AML-193 (cell line): ENCODE data around the gene C11orf21.
"Not testable (repeated sequence)": the region's sequence is repeated elsewhere in the genome, so short reads cannot be mapped to it uniquely, and the experiment has no call there.

Source experiments
- DNase-seq, 2 experiments: peaks; one replicate each; lab custom pipeline; 2025; lab: John Stamatoyannopoulos, UW

Gene C11orf21

GRCh38 chr11:2296913-2297622 is 4.7 kb downstream of the C11orf21 start:
- no peak for DNase-seq

GRCh38 chr11:2295971-2296912 is 5.5 kb downstream of the C11orf21 start:
- no peak for DNase-seq

- DNase-seq: no peak
Observed at GRCh38 chr11:2294926-2295290, 6.8 kb downstream of the C11orf21 start.

GRCh38 chr11:2293984-2294925 is 7.5 kb downstream of the C11orf21 start:
- no peak for DNase-seq

- DNase-seq: no peak
Observed at GRCh38 chr11:2293531-2293971, 8.2 kb downstream of the C11orf21 start.

GRCh38 chr11:2290351-2290841 is 11.3 kb downstream of the C11orf21 start:
- no peak for DNase-seq

GRCh38 chr11:2289859-2290258 is 11.9 kb downstream of the C11orf21 start:
- DNase-seq: no peak

GRCh38 chr11:2289350-2289749 is 12.4 kb downstream of the C11orf21 start:
- no peak for DNase-seq

GRCh38 chr11:2287091-2287490 is 14.6 kb downstream of the C11orf21 start:
- DNase-seq: peak; percentile 33 to 34

GRCh38 chr11:2286350-2286749 is 15.4 kb downstream of the C11orf21 start:
- not testable (repeated sequence) for DNase-seq

- no peak for DNase-seq
Observed at GRCh38 chr11:2280208-2280607, 21.5 kb downstream of the C11orf21 start.

GRCh38 chr11:2277933-2278523 is 23.7 kb downstream of the C11orf21 start:
- no peak for DNase-seq

GRCh38 chr11:2277008-2277346 is 24.7 kb downstream of the C11orf21 start:
- DNase-seq: no peak

GRCh38 chr11:2276280-2277007 is 25.3 kb downstream of the C11orf21 start:
- no peak for DNase-seq

- no peak for DNase-seq
Observed at GRCh38 chr11:2275334-2276279, 26.1 kb downstream of the C11orf21 start.

- no peak for DNase-seq
Observed at GRCh38 chr11:2273771-2274170, 27.9 kb downstream of the C11orf21 start.

- no peak for DNase-seq
Observed at GRCh38 chr11:2273311-2273710, 28.4 kb downstream of the C11orf21 start.

GRCh38 chr11:2272946-2273280 is 28.8 kb downstream of the C11orf21 start:
- DNase-seq: no peak

GRCh38 chr11:2272228-2272945 is 29.3 kb downstream of the C11orf21 start:
- DNase-seq: no peak
